Fibroblast of lung (primary cell): ENCODE results near the gene TBX21. TPM values are rescaled to one million over a fixed set of nuclear protein-coding genes. Genes with fewer than 3 reads are reported as not detected.

ENCODE experiments used
- DNase-seq, 2 donors: peaks; one replicate each; pipeline versions ENCODE4 v3.0.0 to v3.0.0-alpha.2; 2010; ENCODE audit warnings: low read depth in 2 of 2
- H2AFZ ChIP-seq: 2 replicates; pipeline ENCODE4 v1.5.1; 2012; ENCODE audit warnings: low read length, control low read depth, inconsistent platforms
- H3K27ac ChIP-seq: 2 replicates; pipeline ENCODE4 v1.5.1; 2011; ENCODE audit warnings: low read length, control low read depth; ENCODE audit not compliant: insufficient read depth
- H3K27me3 ChIP-seq: 2 replicates; pipeline ENCODE4 v1.5.1; 2011; ENCODE audit warnings: mild to moderate bottlenecking, low read length; ENCODE audit not compliant: control insufficient read depth, insufficient read depth
- H3K36me3 ChIP-seq: 2 replicates; pipeline ENCODE4 v1.5.1; 2011; ENCODE audit warnings: low read length; ENCODE audit not compliant: control insufficient read depth, insufficient read depth
- H3K4me1 ChIP-seq: 2 replicates; pipeline ENCODE4 v1.5.1; 2011; ENCODE audit warnings: low read length; ENCODE audit not compliant: control insufficient read depth, insufficient read depth; ENCODE audit errors: extremely low read depth
- H3K4me2 ChIP-seq: 2 replicates; pipeline ENCODE4 v1.5.1; 2011; ENCODE audit warnings: low read length, control low read depth; ENCODE audit not compliant: insufficient read depth; ENCODE audit errors: extremely low read depth
- H3K4me3 ChIP-seq, 4 experiments: fragments of 200-600 bp in 1 of 4; sonication (generic) in 1 of 4; replicated peaks in 1 of 4; 2 replicates each; pipeline ENCODE4 v1.5.1; 2011 to 2016; ENCODE audit warnings: low read length in 4 of 4, low read depth in 3 of 4, mild to moderate bottlenecking in 3 of 4, control low read depth in 2 of 4, inconsistent platforms in 1 of 4, mixed read lengths in 1 of 4; ENCODE audit not compliant: insufficient read depth in 1 of 4; ENCODE audit errors: control extremely low read depth in 1 of 4
- H3K79me2 ChIP-seq: 2 replicates; pipeline ENCODE4 v1.5.1; 2012; ENCODE audit warnings: mild to moderate bottlenecking, low read length, inconsistent platforms; ENCODE audit not compliant: control insufficient read depth, insufficient read depth
- H3K9ac ChIP-seq: 2 replicates; pipeline ENCODE4 v1.5.1; 2011; ENCODE audit warnings: mild to moderate bottlenecking, low read length, control low read depth; ENCODE audit not compliant: insufficient read depth
- H3K9me3 ChIP-seq: 2 replicates; pipeline ENCODE4 v1.5.1; 2012; ENCODE audit warnings: low read depth, low read length; ENCODE audit not compliant: control insufficient read depth, insufficient read depth
- H4K20me1 ChIP-seq: 2 replicates; pipeline ENCODE4 v1.5.1; 2011; ENCODE audit warnings: low read length; ENCODE audit not compliant: control insufficient read depth, insufficient read depth; ENCODE audit errors: extremely low read depth
- CTCF ChIP-seq, 2 donors: IDR thresholded peaks in 1 of 2; conservative IDR thresholded peaks in 1 of 2; 1 replicate in 1 of 2; 2 replicates in 1 of 2; pipeline ENCODE4 v1.5.1; 2011 to 2012; ENCODE audit warnings: low read length in 2 of 2, control low read depth in 1 of 2, inconsistent platforms in 1 of 2, low read depth in 1 of 2, mild to moderate bottlenecking in 1 of 2
- EZH2 ChIP-seq: IDR thresholded peaks from 2 replicates; pipeline ENCODE4 v1.5.1; 2012; ENCODE audit warnings: low read length, control low read depth, mild to moderate bottlenecking; ENCODE audit errors: missing control alignments
- polyA plus RNA-seq, 2 donors: library from polyadenylated mRNA; depleted of rRNA in 1 of 2; stranded (reverse) in 1 of 2; unstranded in 1 of 2; fragments of >200 nt; gene quantifications; 2 replicates each; pipeline ENCODE4 v1.2.1, GENCODE V29; 2011 to 2012; ENCODE audit warnings: missing spikeins in 1 of 2
- total RNA-seq: library from RNA; depleted of rRNA; stranded (reverse); fragments of >200 nt; gene quantifications from 2 replicates; pipeline ENCODE4 v1.2.1, GENCODE V29; 2014

The TBX21 gene
- total and polyA plus RNA-seq, 2 donors (not counting 1 experiment from before 2014, with no cell fraction given), result not detected

DNA sequence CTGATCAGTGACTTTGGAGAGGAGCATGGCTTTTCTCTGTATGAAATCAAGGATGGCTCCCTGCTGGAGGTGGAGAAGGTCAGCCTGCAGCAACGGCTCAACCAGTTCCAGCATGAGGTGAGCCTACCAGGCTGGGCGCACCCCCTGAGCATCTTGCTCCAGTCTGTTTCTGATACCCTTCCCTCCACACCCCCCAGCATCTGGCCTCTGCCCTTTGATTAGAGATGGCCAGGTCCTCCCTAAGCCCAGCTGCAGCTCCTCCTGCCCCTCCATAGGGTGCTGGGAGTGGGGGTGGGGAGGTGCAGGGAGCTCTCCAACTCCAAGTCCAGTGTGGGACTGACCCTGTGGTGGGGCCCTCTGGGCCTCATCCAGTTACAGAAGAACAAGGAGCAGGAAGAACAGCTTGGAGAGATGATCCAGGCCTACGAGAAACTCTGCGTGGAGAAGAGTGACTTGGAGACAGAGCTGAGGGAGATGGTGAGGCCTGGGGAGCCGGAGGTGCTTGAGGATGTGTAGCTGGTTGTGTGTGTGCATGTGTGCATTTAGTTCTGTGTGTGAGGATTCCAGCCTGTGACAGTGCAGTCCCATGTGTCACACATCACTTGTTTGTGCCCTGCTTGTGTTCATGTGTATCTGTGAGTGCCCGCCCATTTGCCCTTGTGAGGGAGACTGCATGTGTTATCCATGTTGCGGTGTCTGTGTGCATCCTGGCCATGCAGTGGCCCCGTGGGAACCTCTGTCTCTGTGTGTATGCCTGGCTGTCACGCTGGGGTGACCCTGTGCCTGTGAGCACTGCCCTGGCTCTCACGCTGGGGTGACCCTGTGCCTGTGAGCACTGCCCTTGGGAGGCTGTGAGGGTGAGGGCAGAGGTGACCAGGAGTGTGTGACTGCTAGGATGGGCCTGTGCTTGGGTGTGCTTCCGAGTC is 36.1 kb upstream of the TBX21 start:
- Histone ChIP-seq H3K4me2 (no peak overlapping the region), H3K27ac (no peak overlapping the region), H3K4me3 (no peak overlapping the region), H3K9me3 (no peaks in the 10 kb centered on the region), H3K27me3 (peaks cover 6% of the 10 kb centered on the region), H2AFZ (no peak overlapping the region), H3K4me1 (peaks cover 4% of the 10 kb centered on the region), H3K79me2 (no peaks in the 10 kb centered on the region), H3K36me3 (peaks cover 4% of the 10 kb centered on the region), H4K20me1 (no peaks in the 10 kb centered on the region), H3K9ac (no peak overlapping the region)
- TF ChIP-seq EZH2 (no peak), CTCF (conservative IDR thresholded peaks at IDR 0.05 in 1 of 2, IDR thresholded peaks at IDR 0.05 in 1 of 2; ENCODE audit: low read depth in 1 of 2, low read length in 2 of 2) (no peak)
- DNase-seq, result no peak

- H3K36me3 ChIP-seq, result peaks cover 4% of the 10 kb centered on the region
- no peaks in the 10 kb centered on the region for H4K20me1 ChIP-seq
- H3K9me3 ChIP-seq, result no peaks in the 10 kb centered on the region
- H3K79me2 ChIP-seq, result no peaks in the 10 kb centered on the region
- no peaks in the 10 kb centered on the region for H3K27me3 ChIP-seq
- H3K4me1 ChIP-seq, result peaks cover 4% of the 10 kb centered on the region
- H3K9ac ChIP-seq, result no peak overlapping the region
- no peak overlapping the region for H3K27ac ChIP-seq
- no peak overlapping the region for H3K4me3 ChIP-seq
- no peak for TF ChIP-seq EZH2
- no peak overlapping the region for H2AFZ ChIP-seq
- H3K4me2 ChIP-seq, result no peak overlapping the region
- no peak for DNase-seq
Measured at GRCh38 chr17:47697906-47698711, 34.9 kb upstream of the TBX21 start.

GRCh38 chr17:47698749-47699535 is 34.1 kb upstream of the TBX21 start:
- DNase-seq, result peak in 1 of 2 donors; percentile 49
- Histone ChIP-seq H4K20me1 (no peaks in the 10 kb centered on the region), H3K4me1 (peaks cover 4% of the 10 kb centered on the region)

More at GRCh38 chr17:47698749-47699535, 34.1 kb upstream of the TBX21 start:
- Histone ChIP-seq H3K9me3 (no peaks in the 10 kb centered on the region), H3K27ac (no peak overlapping the region), H2AFZ (no peak overlapping the region), H3K27me3 (no peaks in the 10 kb centered on the region), H3K79me2 (no peaks in the 10 kb centered on the region), H3K4me2 (no peak overlapping the region), H3K9ac (no peak overlapping the region), H3K36me3 (peaks cover 4% of the 10 kb centered on the region), H3K4me3 (no peak overlapping the region)
- peak; percentile 69 to 87 for TF ChIP-seq CTCF (conservative IDR thresholded peaks at IDR 0.05 in 1 of 2, IDR thresholded peaks at IDR 0.05 in 1 of 2; ENCODE audit: low read depth in 1 of 2, low read length in 2 of 2)
- no peak for TF ChIP-seq EZH2
